CD4-positive, alpha-beta T cell treated with Interleukin-17A for 1 hour (primary cell): ENCODE data around the gene C1QTNF1.

Source experiments
- DNase-seq: peaks from one replicate; pipeline ENCODE4 v3.0.0-alpha.2; 2020

Gene C1QTNF1

GRCh38 chr17:78993241-78993956, 30.6 kb upstream of the C1QTNF1 start:
- DNase-seq = peak; percentile 54

GRCh38 chr17:78993981-78994671, 29.8 kb upstream of the C1QTNF1 start:
- DNase-seq = no peak

- DNase-seq = no peak
These were observed 28.8 kb upstream of the C1QTNF1 start for GRCh38 chr17:78995022-78995760.

- no peak for DNase-seq
These were observed 28.1 kb upstream of the C1QTNF1 start for GRCh38 chr17:78995761-78996451.

- DNase-seq = no peak
These were observed 27.2 kb upstream of the C1QTNF1 start for GRCh38 chr17:78996781-78997201.

GRCh38 chr17:78997231-78997741, 26.7 kb upstream of the C1QTNF1 start:
- DNase-seq = no peak

GRCh38 chr17:78997881-78998280, 26.1 kb upstream of the C1QTNF1 start:
- DNase-seq = no peak

- no peak for DNase-seq
These were observed 25.5 kb upstream of the C1QTNF1 start for GRCh38 chr17:78998311-78999055.

- no peak for DNase-seq
These were observed 24.8 kb upstream of the C1QTNF1 start for GRCh38 chr17:78999056-78999768.

GRCh38 chr17:78999947-79000395, 24.0 kb upstream of the C1QTNF1 start:
- no peak for DNase-seq

GRCh38 chr17:79000396-79001189, 23.4 kb upstream of the C1QTNF1 start:
- DNase-seq = no peak

GRCh38 chr17:79001190-79002020, 22.6 kb upstream of the C1QTNF1 start:
- DNase-seq = no peak

GRCh38 chr17:79002291-79002690, 21.7 kb upstream of the C1QTNF1 start:
- no peak for DNase-seq

GRCh38 chr17:79002796-79003593, 21.0 kb upstream of the C1QTNF1 start:
- DNase-seq = no peak

- DNase-seq = no peak
These were observed 20.1 kb upstream of the C1QTNF1 start for GRCh38 chr17:79003661-79004411.

- DNase-seq = peak; percentile 10
These were observed 18.7 kb upstream of the C1QTNF1 start for GRCh38 chr17:79005063-79005861.

- DNase-seq = no peak
These were observed 17.9 kb upstream of the C1QTNF1 start for GRCh38 chr17:79006046-79006445.
